WI38 (cell line): ENCODE data around the gene HPN.

ENCODE experiments used
- H3K4me3 ChIP-seq: 2 replicates; pipeline ENCODE4 v1.5.1; 2011; ENCODE audit warnings: low read depth, mild to moderate bottlenecking, control low read depth, low read length
- TF ChIP-seq, protein P1 (sequence below): IDR thresholded peaks from 2 replicates; pipeline ENCODE4 v1.5.1; 2012; ENCODE audit warnings: low read depth, mild to moderate bottlenecking, control low read depth, low read length

HPN gene

DNA sequence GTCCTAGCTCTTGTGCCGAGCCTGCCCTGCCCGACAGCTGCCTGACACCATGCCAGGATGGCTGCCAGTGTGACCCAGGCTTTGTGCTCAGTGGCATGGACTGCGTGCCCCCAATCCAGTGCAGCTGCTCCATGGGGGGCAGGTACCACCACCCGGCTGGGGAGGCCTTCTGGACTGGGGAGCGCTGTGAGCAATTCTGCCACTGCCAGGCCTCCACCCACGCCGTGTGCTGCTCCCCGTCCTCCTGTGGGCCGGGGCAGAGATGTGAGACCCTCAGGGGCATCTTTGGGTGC is 64.7 kb downstream of the HPN start:
- TF ChIP-seq, protein P1, sequence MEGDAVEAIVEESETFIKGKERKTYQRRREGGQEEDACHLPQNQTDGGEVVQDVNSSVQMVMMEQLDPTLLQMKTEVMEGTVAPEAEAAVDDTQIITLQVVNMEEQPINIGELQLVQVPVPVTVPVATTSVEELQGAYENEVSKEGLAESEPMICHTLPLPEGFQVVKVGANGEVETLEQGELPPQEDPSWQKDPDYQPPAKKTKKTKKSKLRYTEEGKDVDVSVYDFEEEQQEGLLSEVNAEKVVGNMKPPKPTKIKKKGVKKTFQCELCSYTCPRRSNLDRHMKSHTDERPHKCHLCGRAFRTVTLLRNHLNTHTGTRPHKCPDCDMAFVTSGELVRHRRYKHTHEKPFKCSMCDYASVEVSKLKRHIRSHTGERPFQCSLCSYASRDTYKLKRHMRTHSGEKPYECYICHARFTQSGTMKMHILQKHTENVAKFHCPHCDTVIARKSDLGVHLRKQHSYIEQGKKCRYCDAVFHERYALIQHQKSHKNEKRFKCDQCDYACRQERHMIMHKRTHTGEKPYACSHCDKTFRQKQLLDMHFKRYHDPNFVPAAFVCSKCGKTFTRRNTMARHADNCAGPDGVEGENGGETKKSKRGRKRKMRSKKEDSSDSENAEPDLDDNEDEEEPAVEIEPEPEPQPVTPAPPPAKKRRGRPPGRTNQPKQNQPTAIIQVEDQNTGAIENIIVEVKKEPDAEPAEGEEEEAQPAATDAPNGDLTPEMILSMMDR = no peak
- no peak overlapping the region for H3K4me3 ChIP-seq

DNA sequence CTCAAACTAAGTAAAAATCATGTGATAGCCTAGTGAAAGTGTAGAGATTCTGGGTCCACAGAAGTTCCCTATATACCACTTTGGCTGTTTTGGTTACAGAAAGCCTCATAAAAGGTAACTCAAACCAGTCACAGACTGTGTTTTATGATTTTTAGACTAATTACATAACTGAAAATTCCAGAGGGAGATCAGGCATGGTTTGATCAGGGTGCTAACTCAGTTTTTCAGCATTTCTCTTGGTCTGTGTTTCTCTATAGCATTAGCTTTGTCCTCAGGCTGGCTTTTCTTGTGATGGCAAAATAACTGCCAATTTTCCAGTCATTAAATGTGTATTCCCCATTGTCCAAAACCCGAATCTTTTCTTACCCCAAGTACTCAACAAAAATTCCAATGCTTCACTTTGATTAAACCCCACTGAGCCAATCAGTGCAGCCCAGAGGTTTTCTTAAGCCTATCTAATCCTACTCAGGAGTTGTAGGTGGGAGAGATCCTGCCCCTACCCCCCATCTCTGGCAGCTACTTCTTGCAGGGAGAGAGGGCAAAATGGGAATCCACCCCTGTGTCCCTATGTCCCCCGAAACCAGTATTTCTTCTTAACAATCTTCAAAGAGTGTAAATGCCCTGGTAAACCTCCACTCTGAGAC is 65.5 kb downstream of the HPN start:
- TF ChIP-seq, protein P1 = no peak
- no peak overlapping the region for H3K4me3 ChIP-seq

DNA sequence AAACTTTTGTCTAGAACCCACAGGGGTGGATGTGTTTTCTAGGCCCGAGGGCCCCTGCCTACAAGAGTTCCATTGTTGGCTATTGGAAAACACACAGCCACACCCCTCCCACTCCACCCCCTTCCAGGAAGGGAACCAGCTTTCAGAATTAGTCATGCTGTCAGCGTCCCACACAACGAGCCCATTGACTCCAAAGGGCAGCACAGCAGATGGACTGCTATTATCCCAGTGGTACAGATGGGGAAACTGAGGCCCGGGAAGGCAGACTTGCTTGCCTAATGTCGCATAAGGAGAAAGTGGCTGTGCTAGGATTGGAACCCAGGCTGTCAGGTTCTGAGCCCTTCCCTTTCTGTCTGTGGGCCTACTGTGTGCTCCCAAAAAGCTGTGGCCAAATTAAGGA is 66.0 kb downstream of the HPN start:
- TF ChIP-seq, protein P1 = no peak
- H3K4me3 ChIP-seq = no peak overlapping the region

- no peak overlapping the region for H3K4me3 ChIP-seq
- TF ChIP-seq, protein P1 = no peak
These were observed 67.2 kb downstream of the HPN start for GRCh38 chr19:35108730-35109129.

DNA sequence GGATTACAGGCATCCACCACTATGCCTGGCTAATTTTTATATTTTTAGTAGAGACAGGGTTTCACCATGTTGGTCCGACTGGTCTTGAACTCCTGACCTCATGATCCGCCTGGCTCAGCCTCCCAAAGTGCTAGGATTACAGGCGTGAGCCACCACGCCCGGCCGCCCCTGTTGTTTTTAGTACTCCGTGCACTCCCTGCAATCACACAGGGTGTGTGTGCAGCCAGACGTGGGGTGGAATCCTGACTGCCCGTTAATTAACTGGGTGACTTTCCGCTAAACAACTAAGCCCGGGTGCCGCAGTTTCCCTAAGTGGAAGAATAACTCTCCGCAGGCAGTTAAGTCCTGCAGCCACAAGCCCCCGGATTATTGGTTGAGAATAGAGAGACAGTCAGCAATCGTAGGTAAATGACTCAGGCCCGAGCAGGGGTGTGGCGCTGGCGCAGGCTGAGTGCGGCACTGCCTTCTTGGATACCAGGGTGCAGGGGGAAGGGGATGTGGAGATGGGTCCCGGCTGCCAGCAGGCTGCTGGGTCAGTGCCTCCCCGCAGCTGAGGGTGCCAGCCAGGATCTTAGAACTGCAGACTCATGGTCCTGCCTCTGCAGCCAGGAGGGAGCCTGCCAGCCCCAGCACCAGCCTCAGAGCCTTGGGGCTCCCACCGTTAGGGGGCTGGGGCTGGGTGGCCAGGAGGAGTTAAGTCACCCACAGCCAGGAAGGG is 68.0 kb downstream of the HPN start:
- no peak overlapping the region for H3K4me3 ChIP-seq
- TF ChIP-seq, protein P1 = no peak

- H3K4me3 ChIP-seq = no peak overlapping the region
- TF ChIP-seq, protein P1 = no peak
These were observed 69.5 kb downstream of the HPN start for GRCh38 chr19:35110974-35111373.

DNA sequence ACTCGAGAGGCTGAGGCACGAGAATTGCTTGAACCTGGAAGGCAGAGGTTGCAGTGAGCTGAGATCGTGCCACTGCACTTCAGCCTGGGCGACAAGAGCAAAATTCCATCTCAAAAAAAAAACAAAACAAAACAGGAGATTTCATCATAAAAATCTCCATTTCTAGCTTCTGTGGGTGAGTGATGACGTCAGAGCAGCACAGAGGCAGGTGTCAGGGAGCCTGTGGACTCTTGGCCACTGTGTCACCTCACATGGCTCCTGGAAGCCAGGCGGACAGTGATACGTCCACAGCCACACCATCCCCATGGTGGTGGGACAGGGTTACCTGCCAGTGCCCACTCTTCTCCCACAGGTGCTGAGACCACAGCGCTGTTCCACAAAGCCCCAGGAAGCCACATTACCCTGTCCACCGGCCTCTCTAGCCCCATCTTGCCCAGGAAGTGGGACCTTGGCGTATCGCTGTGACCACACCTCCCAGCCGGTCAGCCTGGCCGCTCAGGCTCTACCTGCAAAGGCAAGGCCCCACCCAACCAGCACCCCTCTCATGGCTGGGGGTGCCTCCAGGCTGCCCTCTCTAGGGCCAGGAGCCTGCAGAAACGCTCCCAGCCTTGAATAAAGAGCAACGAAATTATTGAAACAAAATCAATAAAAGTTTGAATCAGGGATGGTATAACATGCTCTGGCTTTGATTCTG is 71.6 kb downstream of the HPN start:
- H3K4me3 ChIP-seq = no peak overlapping the region
- TF ChIP-seq, protein P1 = no peak
